TTC549 (cell line): Measurements from ENCODE around the gene POFUT2.

Experiments
- FAIRE-seq: peaks from 2 replicates; lab custom pipeline; 2012; peaks lifted over from hg19 to GRCh38; lab: Jason Lieb, UNC

POFUT2 gene

DNA sequence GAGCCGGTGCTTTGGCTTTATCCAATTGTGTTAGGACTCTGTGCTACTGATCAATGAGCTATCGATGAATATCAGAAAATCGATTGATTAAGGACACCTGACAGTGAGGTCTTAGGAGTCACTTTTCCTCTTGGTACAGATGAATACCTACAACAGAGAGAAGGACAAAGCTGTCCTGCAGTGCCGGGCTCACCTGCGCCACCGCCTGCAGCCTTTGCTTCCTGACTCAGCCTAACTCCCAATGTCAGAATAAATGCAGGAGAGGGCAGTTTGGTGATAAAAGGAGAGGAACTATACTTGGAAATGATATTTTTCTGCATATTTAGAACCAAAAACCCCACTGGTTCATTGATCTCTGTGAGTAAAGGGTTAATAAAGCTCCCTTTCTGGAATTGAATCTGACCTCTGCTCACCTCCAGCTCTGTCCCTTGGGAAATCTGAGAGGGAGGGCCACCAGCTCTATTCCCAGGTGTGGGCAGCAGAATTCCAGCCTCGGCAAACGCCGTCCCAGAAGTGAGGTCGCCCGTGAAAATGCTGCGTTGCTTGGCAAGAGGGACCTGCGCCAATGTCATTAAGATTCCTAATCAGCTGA lies 39.3 kb downstream of the POFUT2 start:
- no peak for FAIRE-seq

DNA sequence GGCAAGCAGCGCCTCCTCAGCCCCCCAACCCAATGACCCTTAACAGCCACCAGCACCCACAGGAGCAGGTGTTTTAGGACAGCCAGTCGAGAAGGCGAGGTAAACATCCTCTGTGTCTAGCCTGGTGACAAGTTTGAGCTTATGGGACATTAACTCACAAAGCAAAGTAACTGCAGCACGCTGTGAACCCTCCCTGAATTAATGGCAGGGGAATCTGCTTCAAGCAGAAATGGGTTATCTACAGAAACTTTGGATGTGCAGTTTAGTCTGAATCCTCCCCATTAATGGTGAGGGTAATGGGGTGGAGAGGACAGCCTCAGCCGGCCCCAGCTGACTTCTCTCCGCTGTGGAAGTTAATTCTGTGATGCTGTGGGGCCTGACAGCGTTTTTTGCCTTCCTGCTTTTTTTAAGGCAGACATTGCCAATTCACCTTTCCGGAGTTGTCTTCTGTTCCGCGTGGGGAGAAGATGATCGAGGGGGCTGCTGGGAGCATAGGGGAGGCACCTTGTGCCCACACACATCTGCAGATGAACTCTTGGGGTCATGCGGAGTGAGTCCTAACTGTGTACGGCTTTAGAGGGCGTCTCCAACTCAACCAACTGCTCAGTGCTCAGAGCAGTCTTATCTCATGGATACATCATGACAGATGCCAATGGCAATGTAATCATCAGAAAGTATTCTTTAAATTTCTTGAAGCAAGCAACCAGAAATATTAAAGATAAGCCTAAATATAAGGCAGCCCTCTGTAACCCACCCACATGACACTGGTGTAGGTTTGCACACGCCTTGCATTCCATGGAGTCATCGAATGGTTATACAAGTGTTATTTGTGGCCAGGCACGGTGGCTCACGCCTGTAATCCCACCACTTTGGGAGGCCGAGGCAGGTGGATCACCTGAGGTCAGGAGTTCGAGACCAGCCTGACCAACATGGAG lies 41.0 kb downstream of the POFUT2 start:
- no peak for FAIRE-seq

GRCh38 chr21:45244799-45245340 lies 42.8 kb downstream of the POFUT2 start:
- no peak for FAIRE-seq

DNA sequence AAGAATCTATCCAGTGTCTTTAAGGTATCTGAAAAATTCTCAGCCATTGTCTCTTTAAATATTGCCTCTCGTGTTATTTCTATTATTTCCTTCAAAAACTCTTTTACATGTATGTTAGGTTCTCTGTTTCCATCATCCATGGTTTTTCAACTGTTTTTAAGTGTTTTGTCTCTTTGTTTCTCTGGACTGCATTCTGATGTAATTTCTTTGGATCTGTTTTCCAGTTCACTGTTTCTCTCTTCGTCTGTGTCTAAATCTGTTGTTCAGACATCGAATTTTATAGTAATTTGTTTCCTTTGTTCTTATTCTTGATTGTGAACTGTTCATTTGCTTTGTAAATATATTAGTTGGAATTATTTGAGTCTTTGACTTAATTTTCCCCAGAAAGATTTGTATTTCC lies 44.1 kb downstream of the POFUT2 start:
- no peak for FAIRE-seq

- no peak for FAIRE-seq
Measured at GRCh38 chr21:45241357-45241756, 46.3 kb downstream of the POFUT2 start.

DNA sequence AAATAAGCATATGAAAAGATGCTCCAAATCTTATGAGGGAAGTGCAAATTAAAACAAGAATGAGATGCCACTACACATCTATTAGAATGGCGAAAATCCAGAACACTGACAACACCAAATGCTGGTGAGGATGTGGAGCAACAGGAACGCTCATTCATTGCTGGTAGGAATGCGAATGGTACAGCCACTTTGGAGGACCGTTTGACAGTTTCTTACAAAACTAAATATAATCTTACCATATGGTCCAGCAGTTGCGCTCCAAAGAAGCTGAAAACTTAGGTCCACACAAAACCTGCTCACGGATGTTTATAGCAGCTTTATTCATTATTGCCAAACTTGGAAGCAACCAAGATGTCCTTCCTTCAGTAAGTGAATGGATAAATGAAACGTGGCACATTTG lies 50.3 kb downstream of the POFUT2 start:
- FAIRE-seq: no peak

- no peak for FAIRE-seq
Measured at GRCh38 chr21:45236481-45236880, 51.2 kb downstream of the POFUT2 start.

DNA sequence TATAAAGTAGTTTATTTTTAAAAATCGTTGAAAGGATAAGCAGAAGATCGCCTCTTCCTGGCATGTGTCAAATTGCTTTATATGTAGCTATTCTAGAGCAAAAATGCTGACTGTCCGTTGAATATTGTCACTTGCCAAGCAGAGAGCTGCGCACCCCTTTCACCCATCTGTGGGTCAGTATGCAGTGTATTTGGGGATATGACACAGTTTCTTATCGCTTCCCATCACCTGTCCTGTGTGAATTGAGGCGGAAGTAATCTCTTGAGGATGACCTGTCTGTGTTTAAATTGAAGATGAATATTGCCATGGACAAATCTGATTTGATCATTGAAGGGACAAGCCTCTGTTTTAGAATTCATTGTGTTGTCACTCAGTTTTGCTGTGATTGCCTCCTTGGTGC lies 52.2 kb downstream of the POFUT2 start:
- no peak for FAIRE-seq

GRCh38 chr21:45234965-45235364 lies 52.7 kb downstream of the POFUT2 start:
- FAIRE-seq: no peak

- no peak for FAIRE-seq
Measured at GRCh38 chr21:45234127-45234526, 53.6 kb downstream of the POFUT2 start.

GRCh38 chr21:45231705-45232104 lies 56.0 kb downstream of the POFUT2 start:
- FAIRE-seq: no peak

GRCh38 chr21:45228656-45229240 lies 58.9 kb downstream of the POFUT2 start:
- FAIRE-seq: no peak

DNA sequence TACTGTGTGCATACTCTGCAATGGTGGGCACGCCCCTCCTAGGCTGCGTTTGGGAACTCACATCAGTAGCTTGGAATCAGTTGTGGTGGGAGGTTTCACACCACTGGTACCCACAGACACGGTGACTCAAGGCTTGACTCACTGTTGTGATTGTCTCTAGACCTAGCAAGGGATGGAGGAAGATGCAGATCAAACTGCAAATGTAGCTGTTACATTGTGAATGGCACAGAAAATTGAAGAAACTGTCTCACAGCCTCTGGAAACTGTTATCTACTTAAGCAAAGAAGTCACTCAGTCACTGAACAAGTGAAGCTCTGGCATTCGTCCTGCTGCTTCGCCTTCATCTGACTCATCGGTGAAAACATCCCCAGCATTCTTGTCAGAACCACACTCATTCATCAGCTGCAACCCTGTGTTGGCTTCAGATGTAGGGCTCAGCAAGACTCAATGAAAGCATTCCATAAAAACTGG lies 59.5 kb downstream of the POFUT2 start:
- FAIRE-seq: no peak

- no peak for FAIRE-seq
Measured at GRCh38 chr21:45227735-45228134, 60.0 kb downstream of the POFUT2 start.

GRCh38 chr21:45226540-45227326 lies 61.0 kb downstream of the POFUT2 start:
- FAIRE-seq: no peak

- no peak for FAIRE-seq
Measured at GRCh38 chr21:45225741-45226327, 61.9 kb downstream of the POFUT2 start.

DNA sequence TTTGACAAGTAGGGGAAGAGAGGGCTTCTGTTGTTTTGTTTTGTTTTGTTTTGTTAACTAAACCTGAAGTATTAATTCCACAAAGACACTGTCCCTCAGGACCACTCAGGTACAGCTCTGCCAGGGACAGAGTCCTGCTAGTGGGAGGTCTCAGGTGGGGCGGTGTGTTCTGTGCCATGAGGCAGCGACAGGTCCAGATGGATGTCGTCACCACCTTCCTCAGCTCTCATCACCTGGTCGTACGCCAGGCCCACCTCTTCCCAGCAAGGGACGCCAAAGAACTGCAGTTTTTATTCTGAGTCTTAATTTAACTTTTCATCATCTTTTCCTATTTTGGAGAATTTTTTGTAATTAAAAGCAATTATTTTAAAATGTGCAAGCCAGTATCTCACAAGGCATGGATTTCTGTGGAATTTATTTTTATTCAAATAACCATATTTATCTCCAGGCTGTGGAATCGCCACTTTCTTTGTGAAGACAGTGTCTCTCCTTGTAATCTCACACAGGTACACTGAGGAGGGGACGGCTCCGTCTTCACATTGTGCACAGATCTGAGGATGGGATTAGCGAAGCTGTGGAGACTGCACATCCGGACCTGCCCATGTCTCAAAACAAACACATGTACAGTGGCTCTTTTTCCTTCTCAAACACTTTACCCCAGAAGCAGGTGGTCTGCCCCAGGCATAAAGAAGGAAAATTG lies 62.5 kb downstream of the POFUT2 start:
- no peak for FAIRE-seq

DNA sequence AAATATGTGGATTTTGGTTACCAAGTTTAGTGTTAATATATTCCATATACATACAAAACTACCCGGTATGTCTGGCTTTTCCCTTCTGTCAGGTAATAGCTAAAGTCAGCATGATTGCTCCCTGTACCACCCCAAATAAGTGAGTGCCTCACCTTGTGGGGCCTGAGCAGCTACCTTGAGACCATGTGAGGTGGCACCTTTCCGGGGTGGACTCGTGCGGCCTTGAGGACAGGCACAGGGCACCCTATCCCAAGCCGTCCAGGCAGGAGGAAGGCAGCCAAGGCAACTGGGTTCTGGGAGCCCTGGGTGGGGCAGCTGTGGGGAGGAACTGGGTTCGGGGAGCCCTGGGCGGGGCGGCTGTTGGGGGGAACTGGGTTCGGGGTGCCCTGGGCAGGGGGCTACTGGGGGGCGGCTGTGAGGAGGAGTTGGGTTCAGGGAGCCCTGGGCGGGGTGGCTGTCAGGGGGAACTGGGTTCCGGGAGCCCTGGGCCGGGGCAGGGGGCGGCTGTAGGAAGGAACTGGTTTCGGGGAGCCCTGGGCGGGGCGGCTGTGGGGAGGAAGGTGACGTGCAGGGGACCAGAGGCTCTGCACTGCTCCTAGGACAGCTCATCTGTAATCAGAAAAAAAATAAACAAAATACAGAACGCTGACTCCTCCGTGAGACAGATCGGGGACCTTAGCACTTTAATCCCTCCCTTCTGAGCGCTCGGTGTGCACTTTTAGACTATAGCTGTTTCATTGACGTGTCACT lies 63.3 kb downstream of the POFUT2 start:
- FAIRE-seq: no peak

DNA sequence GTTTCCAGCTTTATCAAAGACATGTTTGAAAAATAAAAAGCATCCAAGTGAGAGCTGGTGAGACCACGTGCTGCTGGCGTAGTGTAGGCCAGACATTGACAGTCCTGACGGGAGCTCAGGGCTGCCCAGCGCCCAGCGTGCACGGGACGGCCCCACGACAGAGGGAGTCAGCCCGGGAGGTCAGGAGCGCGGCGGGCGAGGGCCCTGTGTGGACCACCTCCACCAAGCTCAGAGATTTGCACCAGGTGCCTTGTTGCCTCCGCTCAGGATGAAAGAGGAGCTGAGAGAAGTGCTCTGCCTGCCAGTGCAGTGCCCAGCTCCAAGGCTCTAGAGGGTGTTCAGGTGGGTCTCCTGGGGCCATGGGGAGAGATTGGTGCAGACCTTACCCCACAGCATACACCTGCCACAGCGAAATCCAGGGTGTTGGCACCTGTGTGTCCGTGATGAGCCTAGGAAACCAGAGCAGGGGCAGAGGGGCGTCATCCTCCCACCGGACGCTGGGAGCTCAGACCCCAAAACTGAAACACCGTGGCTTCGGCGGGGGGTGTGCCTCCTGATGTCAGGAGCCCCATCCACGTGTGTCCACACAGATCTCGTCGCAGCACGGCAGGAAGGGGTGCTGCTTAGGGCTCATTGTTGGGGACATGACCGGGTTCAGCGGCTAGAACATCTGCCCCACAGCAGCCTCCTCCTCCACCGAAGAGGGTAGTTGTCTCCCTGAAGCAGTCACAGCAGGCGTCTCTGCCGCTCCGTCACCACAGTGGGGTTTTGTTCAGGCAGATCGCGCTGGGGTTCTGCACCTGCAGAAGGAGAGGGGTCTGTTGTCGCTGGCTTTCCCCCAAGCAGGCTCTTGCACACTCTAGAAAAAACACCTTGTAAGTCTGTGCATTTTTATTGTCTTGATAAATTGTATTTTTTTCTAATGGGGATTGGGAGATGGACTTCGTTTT lies 64.2 kb downstream of the POFUT2 start:
- no peak for FAIRE-seq
